Gastroesophageal sphincter (tissue), 3 donors: ENCODE measurements around the gene CDRT4.

Experiments
- EP300 ChIP-seq: sonication (generic); formaldehyde crosslinking; IDR thresholded peaks from one replicate; pipeline ENCODE4 v1.6.1; 2017; ENCODE audit warnings: antibody characterized with exemption, mild to moderate bottlenecking
- POLR2AphosphoS5 ChIP-seq: sonication (generic); formaldehyde crosslinking; IDR thresholded peaks from one replicate; pipeline ENCODE4 v1.6.1; 2017; ENCODE audit warnings: antibody characterized with exemption
- TF ChIP-seq, protein P1 (sequence below), 4 experiments: fragments of 200-600 bp in 2 of 4; fragments of 450-650 bp in 2 of 4; sonication (generic) in 1 of 4; IDR thresholded peaks; one replicate each; pipeline ENCODE4 v1.5.1; 2017 to 2019; ENCODE audit warnings: antibody characterized with exemption in 4 of 4, mild to moderate bottlenecking in 2 of 4, moderate library complexity in 2 of 4

DNA sequence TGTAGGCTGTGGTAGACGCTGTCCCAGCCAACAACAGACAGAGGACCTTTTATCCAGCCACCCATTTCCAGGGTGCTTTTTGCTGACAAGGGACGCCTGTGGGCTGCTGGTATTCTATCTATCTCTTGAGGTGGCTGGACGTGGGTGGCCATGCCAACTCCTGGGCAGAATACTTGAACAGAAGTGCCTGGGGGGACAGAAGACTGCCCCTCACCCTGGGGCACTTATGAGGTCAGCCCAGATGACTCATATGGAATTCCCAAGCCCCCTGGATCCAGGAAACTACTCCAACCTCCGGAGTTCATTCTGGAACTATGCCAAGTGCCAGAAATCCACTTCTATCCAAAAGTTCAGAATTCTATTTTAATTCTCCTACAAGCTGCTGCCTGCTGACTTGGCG lies 61.3 kb downstream of the CDRT4 start:
- TF ChIP-seq, protein P1, sequence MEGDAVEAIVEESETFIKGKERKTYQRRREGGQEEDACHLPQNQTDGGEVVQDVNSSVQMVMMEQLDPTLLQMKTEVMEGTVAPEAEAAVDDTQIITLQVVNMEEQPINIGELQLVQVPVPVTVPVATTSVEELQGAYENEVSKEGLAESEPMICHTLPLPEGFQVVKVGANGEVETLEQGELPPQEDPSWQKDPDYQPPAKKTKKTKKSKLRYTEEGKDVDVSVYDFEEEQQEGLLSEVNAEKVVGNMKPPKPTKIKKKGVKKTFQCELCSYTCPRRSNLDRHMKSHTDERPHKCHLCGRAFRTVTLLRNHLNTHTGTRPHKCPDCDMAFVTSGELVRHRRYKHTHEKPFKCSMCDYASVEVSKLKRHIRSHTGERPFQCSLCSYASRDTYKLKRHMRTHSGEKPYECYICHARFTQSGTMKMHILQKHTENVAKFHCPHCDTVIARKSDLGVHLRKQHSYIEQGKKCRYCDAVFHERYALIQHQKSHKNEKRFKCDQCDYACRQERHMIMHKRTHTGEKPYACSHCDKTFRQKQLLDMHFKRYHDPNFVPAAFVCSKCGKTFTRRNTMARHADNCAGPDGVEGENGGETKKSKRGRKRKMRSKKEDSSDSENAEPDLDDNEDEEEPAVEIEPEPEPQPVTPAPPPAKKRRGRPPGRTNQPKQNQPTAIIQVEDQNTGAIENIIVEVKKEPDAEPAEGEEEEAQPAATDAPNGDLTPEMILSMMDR (IDR thresholded peaks at IDR 0.05), result no peak
- TF ChIP-seq POLR2AphosphoS5, result no peak
- no peak for TF ChIP-seq EP300
